Adrenal gland (tissue), 12 donors: ENCODE results near the gene FAM110A. TPM values are rescaled to one million over a fixed set of nuclear protein-coding genes. Genes with fewer than 3 reads are reported as not detected.
"Not testable (repeated sequence)": the region's sequence is repeated elsewhere in the genome, so short reads cannot be mapped to it uniquely, and the experiment has no call there.

Experiments used
- DNase-seq, 7 donors: peaks; one replicate each; pipeline ENCODE4 v3.0.0-alpha.2; 2019 to 2020
- H3K27ac ChIP-seq, 5 donors: fragments of 200-600 bp; sonication (generic) in 4 of 5; 1 replicate in 3 of 5; 2 replicates in 2 of 5; pipeline versions ENCODE4 v1.5.1 to v1.8.0; 2016 to 2020; ENCODE audit warnings: mild to moderate bottlenecking in 1 of 5
- H3K27me3 ChIP-seq: fragments of 200-600 bp; 2 replicates; pipeline ENCODE4 v1.8.0; 2021
- H3K36me3 ChIP-seq, 2 donors: fragments of 200-600 bp; replicated peaks in 1 of 2; 1 replicate in 1 of 2; 2 replicates in 1 of 2; pipeline versions ENCODE4 v1.5.1 to v1.8.0; 2018 to 2022
- H3K4me1 ChIP-seq, 2 donors: fragments of 200-600 bp; replicated peaks in 1 of 2; 1 replicate in 1 of 2; 2 replicates in 1 of 2; pipeline versions ENCODE4 v1.5.1 to v1.8.0; 2018 to 2021
- H3K4me3 ChIP-seq, 4 donors: fragments of 200-600 bp; sonication (generic) in 3 of 4; one replicate each; pipeline ENCODE4 v1.5.1; 2016 to 2018
- H3K9me3 ChIP-seq, 3 donors: fragments of 200-600 bp; sonication (generic) in 1 of 3; replicated peaks in 1 of 3; 1 replicate in 2 of 3; 2 replicates in 1 of 3; pipeline versions ENCODE4 v1.5.1 to v1.8.0; 2016 to 2021
- POLR2A ChIP-seq, 2 donors: fragments of 450-650 bp; IDR thresholded peaks; one replicate each; pipeline ENCODE4 v1.6.1; 2017; ENCODE audit warnings: antibody characterized with exemption in 2 of 2, mild to moderate bottlenecking in 2 of 2, moderate library complexity in 1 of 2
- WGBS, 4 donors: extraction: QIAGEN DNeasy Blood & Tissue Kit in 2 of 4; methylation state at CpG; one replicate each; pipeline versions ENCODE4 v1.1.5 to v1.1.7; 2013 to 2017; 5-methylcytosine and 5-hydroxymethylcytosine counted together
- intact Hi-C, 2 donors: fragments of 100-400 bp; cut with DNase I; formaldehyde crosslinking; loops; one replicate each; pipeline versions ENCODE4 v1.14.1 to v1.15.0; 2022 to 2023
- polyA plus RNA-seq, 3 donors: library from polyadenylated mRNA; stranded (reverse); fragments of 200-250 nt in 2 of 3; fragments of 350-450 nt in 1 of 3; fragmentation: Illumina TruSeq in 1 of 3; extraction: RNeasy Lipid Tissue Mini Kit (QIAGEN cat#74804) in 1 of 3; gene quantifications; one replicate each; pipeline ENCODE4 v1.2.3, GENCODE V29; 2013 to 2014
- total RNA-seq, 9 donors: library from RNA; depleted of rRNA in 4 of 9; stranded (reverse); fragments of >200 nt in 4 of 9; fragments of 120-200 nt in 1 of 9; fragmentation: NEBNext Ultra II Directional in 1 of 9; extraction: Animal tissue kit (Norgen Biotek cat#: 25700) in 1 of 9; gene quantifications; one replicate each; pipeline versions ENCODE4 v1.1.0 to v1.2.4, GENCODE V29; 2013 to 2023
- TF ChIP-seq, protein P1 (sequence below), 6 experiments: fragments of 450-650 bp in 4 of 6; fragments of 200-600 bp in 2 of 6; sonication (generic) in 1 of 6; IDR thresholded peaks; 1 replicate in 5 of 6; 2 replicates in 1 of 6; pipeline versions ENCODE4 v1.5.1 to v1.8.0; 2016 to 2021; ENCODE audit warnings: antibody characterized with exemption in 6 of 6, mild to moderate bottlenecking in 2 of 6, moderate library complexity in 1 of 6
- donor health status: healthy with polysubstance abuse.
- donor health status: Bipolar disorder and iron deficiency.
- donor health status: DM: yes; HTN: yes; CAD: no.
- donor health status: DM: no; HTN: no; CAD: no.
- donor health status: DM: no; HTN: no; CAD: no.
- donor health status: DM: yes; HTN: yes; CAD: no.

FAM110A gene
- total and polyA plus RNA-seq, 12 donors, result 2.2 to 16.7 (median 8.4) TPM

GRCh38 chr20:845226-845868 lies 11.8 kb downstream of the FAM110A start:
- peak in 1 of 7 donors; percentile 27 for DNase-seq
- Histone ChIP-seq H3K27ac (peak overlapping the region in 3 of 5 donors; percentile 37 to 63 (median 50)), H3K4me1 (peaks cover 7 to 31% of the 10 kb centered on the region in 2 donors), H3K27me3 (no peaks in the 10 kb centered on the region), H3K36me3 (no peaks in the 10 kb centered on the region), H3K4me3 (peak overlapping the region in 1 of 4 donors; percentile 44), H3K9me3 (no peaks in the 10 kb centered on the region)
- 57 to 77% (median 69%) methylated on average over 33 to 50 of the region's 50 CpGs for WGBS, 4 donors
- intact Hi-C loops, result no loop called here
- TF ChIP-seq, protein P1, sequence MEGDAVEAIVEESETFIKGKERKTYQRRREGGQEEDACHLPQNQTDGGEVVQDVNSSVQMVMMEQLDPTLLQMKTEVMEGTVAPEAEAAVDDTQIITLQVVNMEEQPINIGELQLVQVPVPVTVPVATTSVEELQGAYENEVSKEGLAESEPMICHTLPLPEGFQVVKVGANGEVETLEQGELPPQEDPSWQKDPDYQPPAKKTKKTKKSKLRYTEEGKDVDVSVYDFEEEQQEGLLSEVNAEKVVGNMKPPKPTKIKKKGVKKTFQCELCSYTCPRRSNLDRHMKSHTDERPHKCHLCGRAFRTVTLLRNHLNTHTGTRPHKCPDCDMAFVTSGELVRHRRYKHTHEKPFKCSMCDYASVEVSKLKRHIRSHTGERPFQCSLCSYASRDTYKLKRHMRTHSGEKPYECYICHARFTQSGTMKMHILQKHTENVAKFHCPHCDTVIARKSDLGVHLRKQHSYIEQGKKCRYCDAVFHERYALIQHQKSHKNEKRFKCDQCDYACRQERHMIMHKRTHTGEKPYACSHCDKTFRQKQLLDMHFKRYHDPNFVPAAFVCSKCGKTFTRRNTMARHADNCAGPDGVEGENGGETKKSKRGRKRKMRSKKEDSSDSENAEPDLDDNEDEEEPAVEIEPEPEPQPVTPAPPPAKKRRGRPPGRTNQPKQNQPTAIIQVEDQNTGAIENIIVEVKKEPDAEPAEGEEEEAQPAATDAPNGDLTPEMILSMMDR (IDR thresholded peaks at IDR 0.05), result no peak
- no peak for TF ChIP-seq POLR2A (IDR thresholded peaks at IDR 0.05)

GRCh38 chr20:845941-846893 lies 12.7 kb downstream of the FAM110A start:
- WGBS, 4 donors, result 63 to 76% (median 70%) methylated on average over 11 of the region's 11 CpGs
- H3K36me3 ChIP-seq, result no peaks in the 10 kb centered on the region
- intact Hi-C loops, result no loop called here
- H3K27me3 ChIP-seq, result no peaks in the 10 kb centered on the region
- no peak overlapping the region for H3K4me3 ChIP-seq
- H3K9me3 ChIP-seq, result no peaks in the 10 kb centered on the region
- peak in 2 of 7 donors; percentile 31 to 52 for DNase-seq
- TF ChIP-seq, protein P1 (IDR thresholded peaks at IDR 0.05), result no peak
- no peak for TF ChIP-seq POLR2A (IDR thresholded peaks at IDR 0.05)
- H3K4me1 ChIP-seq, result peaks cover 7 to 26% of the 10 kb centered on the region in 2 donors
- peak overlapping the region in 4 of 5 donors; percentile 1 to 63 (median 28) for H3K27ac ChIP-seq

- intact Hi-C loops, result no loop called here
- H3K27ac ChIP-seq, result peak overlapping the region in 2 of 5 donors; percentile 6 to 50
- H3K4me3 ChIP-seq, result no peak overlapping the region
- H3K27me3 ChIP-seq, result no peaks in the 10 kb centered on the region
- H3K4me1 ChIP-seq, result peaks cover 7 to 19% of the 10 kb centered on the region in 2 donors
- no peaks in the 10 kb centered on the region for H3K36me3 ChIP-seq
- 68 to 78% (median 77%) methylated on average over 7 of the region's 7 CpGs for WGBS, 4 donors
- TF ChIP-seq POLR2A (IDR thresholded peaks at IDR 0.05), result no peak
- TF ChIP-seq, protein P1 (IDR thresholded peaks at IDR 0.05), result no peak
- H3K9me3 ChIP-seq, result no peaks in the 10 kb centered on the region
- DNase-seq, result peak in 3 of 7 donors; percentile 23 to 60 (median 29)
These were observed 13.4 kb downstream of the FAM110A start for GRCh38 chr20:846894-847278.

DNA sequence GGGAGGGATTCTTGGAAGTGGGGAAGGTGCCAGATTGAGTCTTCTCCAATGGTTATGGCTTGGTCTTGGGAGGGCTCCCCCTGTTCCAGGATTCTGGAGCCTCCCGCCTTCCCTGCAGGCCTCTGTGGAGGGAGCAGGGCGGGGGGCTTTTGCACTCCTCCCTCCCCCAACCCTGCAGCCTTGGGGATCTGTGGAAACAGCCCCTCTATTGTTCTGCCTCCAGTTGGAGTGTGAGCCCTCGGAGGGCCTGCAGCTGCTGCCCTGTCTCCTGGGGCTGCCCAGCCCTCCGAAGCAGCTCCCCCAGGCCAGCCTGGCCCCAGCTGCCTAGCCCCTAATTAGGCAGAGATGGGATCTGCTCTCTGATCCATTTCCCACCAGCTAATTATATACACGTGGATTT lies 14.7 kb downstream of the FAM110A start:
- intact Hi-C loops, result no loop called here

GRCh38 chr20:848731-849130 lies 15.2 kb downstream of the FAM110A start:
- H3K36me3 ChIP-seq, intact Hi-C loops, H3K27ac ChIP-seq, DNase-seq, H3K9me3 ChIP-seq, H3K27me3 ChIP-seq, H3K4me3 ChIP-seq: not testable (repeated sequence)
- WGBS, 4 donors, result 90 to 93% (median 93%) methylated on average over 8 of the region's 8 CpGs
- H3K4me1 ChIP-seq, result peaks cover 7 to 16% of the 10 kb centered on the region in 2 donors

More for the DNA sequence above, 14.7 kb downstream of the FAM110A start:
- DNase-seq, result no peak
- no peak for TF ChIP-seq POLR2A (IDR thresholded peaks at IDR 0.05)
- TF ChIP-seq, protein P1 (IDR thresholded peaks at IDR 0.05), result no peak
- Histone ChIP-seq H3K36me3 (no peaks in the 10 kb centered on the region), H3K27me3 (no peaks in the 10 kb centered on the region), H3K4me3 (no peak overlapping the region), H3K9me3 (no peaks in the 10 kb centered on the region), H3K4me1 (peaks cover 7 to 17% of the 10 kb centered on the region in 2 donors), H3K27ac (no peak overlapping the region)
- WGBS, 4 donors, result 89 to 91% (median 91%) methylated on average over 5 of the region's 5 CpGs
